GM18502 (cell line): Measurements from ENCODE around the gene ZNF263.

Experiments
- ATAC-seq: cut with Tn5 transposase; IDR thresholded peaks from one replicate; pipeline ENCODE4 v1.9.1; 2021; ENCODE audit warnings: mild to moderate bottlenecking; ENCODE audit not compliant: unreplicated experiment, poor library complexity

ZNF263 gene

GRCh38 chr16:3282730-3283542 lies at the start of gene ZNF263:
TSS of gene ZNF263 (plus strand) at chr16:3283491. CDS start at chr16:3283819, 328 bp downstream.
- peak; percentile 83 for ATAC-seq

- no peak for ATAC-seq
These were observed 48.8 kb upstream of the ZNF263 start for GRCh38 chr16:3234543-3234856.

GRCh38 chr16:3234857-3235561 lies 48.3 kb upstream of the ZNF263 start, which contains the start of gene ZNF200:
TSS of gene ZNF200 (minus strand) at chr16:3235158. CDS start at chr16:3233755, 1,403 bp downstream.
- peak; percentile 93 for ATAC-seq

GRCh38 chr16:3235856-3236669 lies 47.2 kb upstream of the ZNF263 start:
- ATAC-seq = no peak

- ATAC-seq = no peak
These were observed 41.5 kb upstream of the ZNF263 start for GRCh38 chr16:3241761-3242160.

GRCh38 chr16:3242709-3243108 lies 40.6 kb upstream of the ZNF263 start:
- no peak for ATAC-seq

- ATAC-seq = no peak
These were observed 39.4 kb upstream of the ZNF263 start for GRCh38 chr16:3243882-3244281.

GRCh38 chr16:3246002-3246401 lies 37.3 kb upstream of the ZNF263 start:
- ATAC-seq = no peak

GRCh38 chr16:3246876-3247275 lies 36.4 kb upstream of the ZNF263 start:
- no peak for ATAC-seq

GRCh38 chr16:3248596-3248995 lies 34.7 kb upstream of the ZNF263 start:
- no peak for ATAC-seq

GRCh38 chr16:3249020-3249419 lies 34.3 kb upstream of the ZNF263 start:
- ATAC-seq = no peak

GRCh38 chr16:3249451-3249850 lies 33.8 kb upstream of the ZNF263 start:
- no peak for ATAC-seq

- no peak for ATAC-seq
These were observed 30.3 kb upstream of the ZNF263 start for GRCh38 chr16:3252967-3253366.

GRCh38 chr16:3254309-3254708 lies 29.0 kb upstream of the ZNF263 start:
- no peak for ATAC-seq

- no peak for ATAC-seq
These were observed 27.0 kb upstream of the ZNF263 start, which contains the start of gene MEFV for GRCh38 chr16:3256146-3256865. TSS of gene MEFV (minus strand) at chr16:3256633. CDS start at chr16:3256587, 46 bp downstream.

GRCh38 chr16:3256866-3257465 lies 26.3 kb upstream of the ZNF263 start:
- ATAC-seq = no peak

GRCh38 chr16:3259836-3260235 lies 23.5 kb upstream of the ZNF263 start:
- no peak for ATAC-seq

GRCh38 chr16:3262517-3262916 lies 20.8 kb upstream of the ZNF263 start:
- ATAC-seq = no peak

- ATAC-seq = peak; percentile 82
These were observed 18.9 kb upstream of the ZNF263 start for GRCh38 chr16:3264137-3265036.
